ENCODE results near the gene ATP11A. TPM values are rescaled to one million over a fixed set of nuclear protein-coding genes. Genes with fewer than 3 reads are reported as not detected.

Gene ATP11A
- total RNA-seq = 12.2 TPM

GRCh38 chr13:112689303-112690245 is at the start of gene ATP11A:
TSS of gene ATP11A (plus strand) at chr13:112690038. CDS start at chr13:112690417, 379 bp downstream.

Other genes with a start within 250 kb of the ATP11A start
- 25.6 TPM for gene TUBGCP3, start 101.9 kb upstream of the ATP11A start, total RNA-seq

Measured in diencephalon (tissue), 1 donor.